HEK293 (cell line): ENCODE measurements around the gene SLC38A1.
A peak's percentile ranks its signal among the peaks of the same experiment; 100 is the strongest.

Source experiments
- CTCF ChIA-PET: fragments of 350-600 bp; formaldehyde crosslinking; extraction: SDS; loops from one replicate; lab custom pipeline; 2021; ENCODE audit warnings: antibody characterized with exemption; lab: Yijun Ruan, JAX
- POLR2A ChIA-PET: fragments of 300-600 bp; formaldehyde crosslinking; extraction: SDS; loops from one replicate; lab custom pipeline; 2020; ENCODE audit warnings: antibody characterized with exemption, inconsistent platforms; lab: Yijun Ruan, JAX
- H3K27ac ChIP-seq: fragments of 200-500 bp; sonication (Bioruptor generic); 2 replicates; pipeline ENCODE4 v1.5.1; 2014; ENCODE audit warnings: low read depth, low read length, control low read depth, inconsistent platforms; ENCODE audit errors: extremely low read depth
- H3K36me3 ChIP-seq, 2 experiments: fragments of 200-500 bp in 1 of 2; sonication (Bioruptor generic) in 1 of 2; 1 replicate in 1 of 2; 2 replicates in 1 of 2; pipeline ENCODE4 v1.5.1; 2014 to 2017; ENCODE audit warnings: inconsistent platforms in 2 of 2, low read length in 2 of 2; ENCODE audit not compliant: control insufficient read depth in 2 of 2, insufficient read depth in 1 of 2
- H3K4me1 ChIP-seq: fragments of 200-500 bp; sonication (Bioruptor generic); 2 replicates; pipeline ENCODE4 v1.5.1; 2014; ENCODE audit warnings: mild to moderate bottlenecking, low read length, inconsistent platforms; ENCODE audit not compliant: control insufficient read depth, insufficient read depth
- H3K4me3 ChIP-seq: 2 replicates; pipeline ENCODE4 v1.5.1; 2011; ENCODE audit warnings: low read depth, mild to moderate bottlenecking, control low read depth, low read length, moderate library complexity
- H3K9me3 ChIP-seq: fragments of 200-500 bp; sonication (Bioruptor generic); 2 replicates; pipeline ENCODE4 v1.5.1; 2014; ENCODE audit warnings: low read depth, low read length, inconsistent platforms; ENCODE audit not compliant: control insufficient read depth, insufficient read depth
- BCL6B ChIP-seq: fragments of 450-650 bp; formaldehyde crosslinking; IDR thresholded peaks from 2 replicates; pipeline ENCODE4 v1.5.1; 2017; ENCODE audit warnings: missing biosample characterization, missing genetic modification characterization
- GFI1B ChIP-seq: fragments of 450-650 bp; formaldehyde crosslinking; IDR thresholded peaks from 2 replicates; pipeline ENCODE4 v1.5.1; 2016; ENCODE audit warnings: missing biosample characterization, missing genetic modification characterization
- GLIS1 ChIP-seq: fragments of 450-650 bp; formaldehyde crosslinking; IDR thresholded peaks from 2 replicates; pipeline ENCODE4 v1.5.1; 2016; ENCODE audit warnings: missing biosample characterization, missing genetic modification characterization
- IKZF3 ChIP-seq: fragments of 450-650 bp; IDR thresholded peaks from 2 replicates; pipeline ENCODE4 v1.5.0; 2018; ENCODE audit warnings: missing biosample characterization, mild to moderate bottlenecking, missing genetic modification characterization, moderate library complexity
- KLF17 ChIP-seq: fragments of 450-650 bp; formaldehyde crosslinking; IDR thresholded peaks from 2 replicates; pipeline ENCODE4 v1.5.1; 2016; ENCODE audit warnings: missing biosample characterization, missing genetic modification characterization
- MZF1 ChIP-seq: fragments of 450-650 bp; formaldehyde crosslinking; IDR thresholded peaks from 2 replicates; pipeline ENCODE4 v1.5.1; 2017; ENCODE audit warnings: missing biosample characterization, missing genetic modification characterization, borderline replicate concordance
- SP7 ChIP-seq: fragments of 450-650 bp; formaldehyde crosslinking; IDR thresholded peaks from 2 replicates; pipeline ENCODE4 v1.5.1; 2016; ENCODE audit warnings: missing biosample characterization, missing genetic modification characterization
- WT1 ChIP-seq: fragments of 450-650 bp; formaldehyde crosslinking; IDR thresholded peaks from 2 replicates; pipeline ENCODE4 v1.5.1; 2016; ENCODE audit warnings: missing biosample characterization, missing genetic modification characterization
- ZBTB1 ChIP-seq: fragments of 450-650 bp; formaldehyde crosslinking; IDR thresholded peaks from 2 replicates; pipeline ENCODE4 v1.5.1; 2016; ENCODE audit warnings: missing biosample characterization, missing genetic modification characterization
- ZBTB44 ChIP-seq: fragments of 450-650 bp; IDR thresholded peaks from 2 replicates; pipeline ENCODE4 v1.5.1; 2018; ENCODE audit warnings: missing biosample characterization, mild to moderate bottlenecking, missing genetic modification characterization
- ZBTB48 ChIP-seq: fragments of 450-650 bp; formaldehyde crosslinking; IDR thresholded peaks from 2 replicates; pipeline ENCODE4 v1.5.1; 2016; ENCODE audit warnings: missing biosample characterization, missing genetic modification characterization
- ZFP3 ChIP-seq: fragments of 450-650 bp; formaldehyde crosslinking; IDR thresholded peaks from 2 replicates; pipeline ENCODE4 v1.5.1; 2016; ENCODE audit warnings: low read depth, missing biosample characterization, missing genetic modification characterization
- ZNF121 ChIP-seq: fragments of 450-650 bp; formaldehyde crosslinking; IDR thresholded peaks from 2 replicates; pipeline ENCODE4 v1.5.1; 2016; ENCODE audit warnings: missing biosample characterization, missing genetic modification characterization
- ZNF394 ChIP-seq: fragments of 450-650 bp; formaldehyde crosslinking; IDR thresholded peaks from 2 replicates; pipeline ENCODE4 v1.5.1; 2016; ENCODE audit warnings: missing biosample characterization, missing genetic modification characterization, mild to moderate bottlenecking, moderate library complexity, borderline replicate concordance
- ZNF521 ChIP-seq: fragments of 450-650 bp; formaldehyde crosslinking; IDR thresholded peaks from 2 replicates; pipeline ENCODE4 v1.5.1; 2017; ENCODE audit warnings: missing biosample characterization, mild to moderate bottlenecking, missing genetic modification characterization
- ZNF596 ChIP-seq: fragments of 450-650 bp; IDR thresholded peaks from 2 replicates; pipeline ENCODE4 v1.5.0; 2018; ENCODE audit warnings: missing biosample characterization, mild to moderate bottlenecking, missing genetic modification characterization, moderate library complexity
- ZNF600 ChIP-seq: fragments of 450-650 bp; formaldehyde crosslinking; IDR thresholded peaks from 2 replicates; pipeline ENCODE4 v1.5.1; 2016; ENCODE audit warnings: missing biosample characterization, missing genetic modification characterization
- ZNF792 ChIP-seq: fragments of 450-650 bp; formaldehyde crosslinking; IDR thresholded peaks from 2 replicates; pipeline ENCODE4 v1.5.1; 2016; ENCODE audit warnings: missing biosample characterization, missing genetic modification characterization
- ZNF830 ChIP-seq: fragments of 450-650 bp; IDR thresholded peaks from 2 replicates; pipeline ENCODE4 v1.5.0; 2018; ENCODE audit warnings: missing biosample characterization, missing genetic modification characterization, low read depth, mild to moderate bottlenecking, moderate library complexity
- ZSCAN30 ChIP-seq: fragments of 450-650 bp; IDR thresholded peaks from 2 replicates; pipeline ENCODE4 v1.5.1; 2018; ENCODE audit warnings: missing biosample characterization, mild to moderate bottlenecking, missing genetic modification characterization, moderate library complexity
- TF ChIP-seq, protein P1 (sequence below): fragments of 450-650 bp; formaldehyde crosslinking; IDR thresholded peaks from 2 replicates; pipeline ENCODE4 v1.5.1; 2016; ENCODE audit warnings: missing biosample characterization, missing genetic modification characterization

SLC38A1 gene

DNA sequence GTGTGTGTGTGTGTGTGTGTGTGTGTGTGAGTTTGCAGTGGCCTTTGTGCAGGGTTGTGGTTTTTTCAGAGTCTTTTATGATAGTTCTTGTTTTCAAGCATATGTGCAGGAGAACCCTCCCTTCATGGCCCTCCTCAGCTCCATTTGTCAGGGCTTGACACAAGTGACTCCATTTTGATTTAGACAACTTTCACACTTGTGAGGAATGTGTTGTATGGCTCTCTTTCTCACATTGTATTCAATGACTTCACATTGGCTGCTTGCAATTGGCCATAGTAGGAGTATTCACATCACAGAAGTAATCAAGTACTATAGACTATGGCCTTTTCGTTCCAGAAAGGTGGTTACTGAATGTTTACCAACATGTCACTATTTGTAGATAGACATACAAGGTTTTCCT is 133.1 kb downstream of the SLC38A1 start:
- ChIA-PET CTCF (interaction anchor here (0.5 to 2.4 kb wide), 2 partner anchors 11 to 390 kb away, joined by 5 to 13 read pairs; no protein-coding TSS in a partner anchor), POLR2A (interaction anchor here (0.5 kb wide), 1 partner anchor 181 kb away, joined by 3 read pairs; no protein-coding TSS in a partner anchor)
- TF ChIP-seq KLF17 (no peak), ZNF792 (no peak), BCL6B (tag by site-specific recombination) (no peak), ZNF121 (no peak), ZBTB48 (tag by site-specific recombination) (no peak), GFI1B (tag by site-specific recombination) (no peak), SP7 (tag by site-specific recombination) (no peak), ZFP3 (tag by site-specific recombination) (no peak), IKZF3 (tag by site-specific recombination) (no peak), ZNF521 (tag by site-specific recombination) (no peak), ZNF830 (tag by site-specific recombination) (no peak), ZNF394 (no peak), ZNF600 (tag by site-specific recombination) (no peak), ZBTB1 (tag by site-specific recombination) (no peak), ZNF596 (no peak)
- TF ChIP-seq, protein P1, sequence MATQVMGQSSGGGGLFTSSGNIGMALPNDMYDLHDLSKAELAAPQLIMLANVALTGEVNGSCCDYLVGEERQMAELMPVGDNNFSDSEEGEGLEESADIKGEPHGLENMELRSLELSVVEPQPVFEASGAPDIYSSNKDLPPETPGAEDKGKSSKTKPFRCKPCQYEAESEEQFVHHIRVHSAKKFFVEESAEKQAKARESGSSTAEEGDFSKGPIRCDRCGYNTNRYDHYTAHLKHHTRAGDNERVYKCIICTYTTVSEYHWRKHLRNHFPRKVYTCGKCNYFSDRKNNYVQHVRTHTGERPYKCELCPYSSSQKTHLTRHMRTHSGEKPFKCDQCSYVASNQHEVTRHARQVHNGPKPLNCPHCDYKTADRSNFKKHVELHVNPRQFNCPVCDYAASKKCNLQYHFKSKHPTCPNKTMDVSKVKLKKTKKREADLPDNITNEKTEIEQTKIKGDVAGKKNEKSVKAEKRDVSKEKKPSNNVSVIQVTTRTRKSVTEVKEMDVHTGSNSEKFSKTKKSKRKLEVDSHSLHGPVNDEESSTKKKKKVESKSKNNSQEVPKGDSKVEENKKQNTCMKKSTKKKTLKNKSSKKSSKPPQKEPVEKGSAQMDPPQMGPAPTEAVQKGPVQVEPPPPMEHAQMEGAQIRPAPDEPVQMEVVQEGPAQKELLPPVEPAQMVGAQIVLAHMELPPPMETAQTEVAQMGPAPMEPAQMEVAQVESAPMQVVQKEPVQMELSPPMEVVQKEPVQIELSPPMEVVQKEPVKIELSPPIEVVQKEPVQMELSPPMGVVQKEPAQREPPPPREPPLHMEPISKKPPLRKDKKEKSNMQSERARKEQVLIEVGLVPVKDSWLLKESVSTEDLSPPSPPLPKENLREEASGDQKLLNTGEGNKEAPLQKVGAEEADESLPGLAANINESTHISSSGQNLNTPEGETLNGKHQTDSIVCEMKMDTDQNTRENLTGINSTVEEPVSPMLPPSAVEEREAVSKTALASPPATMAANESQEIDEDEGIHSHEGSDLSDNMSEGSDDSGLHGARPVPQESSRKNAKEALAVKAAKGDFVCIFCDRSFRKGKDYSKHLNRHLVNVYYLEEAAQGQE (tag by site-specific recombination): no peak
- TF ChIP-seq, all 188 proteins: peak for 0
- Histone ChIP-seq H3K4me3 (no peak overlapping the region), H3K27ac (no peak overlapping the region), H3K9me3 (no peaks in the 10 kb centered on the region), H3K36me3 (no peaks in the 10 kb centered on the region), H3K4me1 (peaks cover 9% of the 10 kb centered on the region)

- peaks cover 9% of the 10 kb centered on the region for H3K4me1 ChIP-seq
- no peaks in the 10 kb centered on the region for H3K36me3 ChIP-seq
- POLR2A ChIA-PET: interaction anchor here (2.0 kb wide), 1 partner anchor 10 kb away, joined by 8 read pairs; no protein-coding TSS in a partner anchor
- no peak overlapping the region for H3K4me3 ChIP-seq
- TF ChIP-seq WT1 (peak; percentile 93), MZF1 (tag by site-specific recombination) (peak; percentile 31; the same call in 1 of the 2 replicates), ZSCAN30 (tag by site-specific recombination) (no peak), ZBTB44 (tag by site-specific recombination) (0 out of 2 replicates have a peak, but pooled peaks have one; percentile 21), GLIS1 (tag by site-specific recombination) (peak; percentile 63)
- CTCF ChIA-PET: interaction anchor here (0.5 to 2.4 kb wide), 2 partner anchors 10 to 898 kb away, joined by 3 to 13 read pairs; no protein-coding TSS in a partner anchor
- no peaks in the 10 kb centered on the region for H3K9me3 ChIP-seq
- H3K27ac ChIP-seq: no peak overlapping the region; the same call in 1 of the 2 replicates
Measured at GRCh38 chr12:46134852-46135251, 134.0 kb downstream of the SLC38A1 start.
